T-helper 2 cell treated with Interferon-gamma antibody and Interleukin-4, amounts not matched to agents 5 μg/mL and 100 μg/mL, for 36 hours (primary cell): ENCODE measurements around the gene GRM4.

Source experiments
- DNase-seq: peaks from one replicate; pipeline ENCODE4 v3.0.0; 2021; ENCODE audit warnings: low spot score
- H3K27ac Mint-ChIP-seq: one replicate; pipeline ENCODE4 v1.8.0; 2021; ENCODE audit warnings: mild to moderate bottlenecking, mixed read lengths
- H3K27me3 Mint-ChIP-seq: one replicate; pipeline ENCODE4 v1.8.0; 2021; ENCODE audit warnings: low read depth, mixed read lengths
- H3K36me3 Mint-ChIP-seq: one replicate; pipeline ENCODE4 v1.8.0; 2021; ENCODE audit warnings: low read depth, mixed read lengths
- H3K4me1 Mint-ChIP-seq: one replicate; pipeline ENCODE4 v1.8.0; 2021; ENCODE audit warnings: low read depth, mixed read lengths
- H3K4me3 Mint-ChIP-seq: one replicate; pipeline ENCODE4 v1.8.0; 2022; ENCODE audit warnings: mild to moderate bottlenecking, moderate library complexity, mixed read lengths
- H3K9me3 Mint-ChIP-seq: one replicate; pipeline ENCODE4 v1.8.0; 2021; ENCODE audit warnings: mixed read lengths

Gene GRM4

DNA sequence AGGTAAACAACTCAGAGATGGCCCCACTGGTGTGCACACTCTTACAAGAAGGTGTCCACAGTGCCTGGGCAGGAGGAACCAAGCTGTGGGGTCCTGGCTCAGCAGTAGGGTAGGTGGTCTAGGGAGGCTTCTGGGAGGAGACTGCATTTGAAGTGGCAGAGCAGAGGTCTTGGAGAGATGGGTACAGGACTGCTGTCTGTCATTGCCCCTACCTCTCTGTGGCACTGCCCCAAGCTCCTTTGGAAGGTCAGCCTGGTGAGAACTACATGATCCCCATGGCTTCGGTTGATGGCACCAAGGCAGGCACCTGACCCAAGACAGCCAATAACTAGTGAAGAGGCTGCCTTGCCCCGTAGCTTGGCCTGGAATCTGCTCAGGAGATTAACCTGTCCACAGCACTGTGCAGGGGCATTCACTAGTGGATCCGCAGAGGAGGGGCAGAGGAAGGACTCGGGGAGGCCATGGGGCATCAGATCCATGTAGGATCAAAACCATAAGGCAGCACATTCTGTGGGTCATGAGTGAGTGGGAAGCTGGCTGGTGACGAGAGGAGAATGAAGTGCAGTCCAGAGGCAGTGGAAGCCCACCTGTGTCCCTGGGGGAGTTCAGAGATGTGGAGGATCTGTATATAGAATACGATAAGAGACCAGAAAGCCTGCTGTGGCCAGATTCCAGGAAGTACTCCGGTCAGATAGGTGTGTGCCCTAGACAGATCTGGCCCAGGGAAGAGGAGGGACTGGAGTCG is 162.0 kb downstream of the GRM4 start:
- Mint-ChIP-seq H3K4me1 (peaks cover 2% of the 10 kb centered on the region), H3K4me3 (no peak overlapping the region), H3K36me3 (no peaks in the 10 kb centered on the region), H3K9me3 (no peaks in the 10 kb centered on the region), H3K27ac (no peak overlapping the region), H3K27me3 (peaks cover 3% of the 10 kb centered on the region)
- no peak for DNase-seq

DNA sequence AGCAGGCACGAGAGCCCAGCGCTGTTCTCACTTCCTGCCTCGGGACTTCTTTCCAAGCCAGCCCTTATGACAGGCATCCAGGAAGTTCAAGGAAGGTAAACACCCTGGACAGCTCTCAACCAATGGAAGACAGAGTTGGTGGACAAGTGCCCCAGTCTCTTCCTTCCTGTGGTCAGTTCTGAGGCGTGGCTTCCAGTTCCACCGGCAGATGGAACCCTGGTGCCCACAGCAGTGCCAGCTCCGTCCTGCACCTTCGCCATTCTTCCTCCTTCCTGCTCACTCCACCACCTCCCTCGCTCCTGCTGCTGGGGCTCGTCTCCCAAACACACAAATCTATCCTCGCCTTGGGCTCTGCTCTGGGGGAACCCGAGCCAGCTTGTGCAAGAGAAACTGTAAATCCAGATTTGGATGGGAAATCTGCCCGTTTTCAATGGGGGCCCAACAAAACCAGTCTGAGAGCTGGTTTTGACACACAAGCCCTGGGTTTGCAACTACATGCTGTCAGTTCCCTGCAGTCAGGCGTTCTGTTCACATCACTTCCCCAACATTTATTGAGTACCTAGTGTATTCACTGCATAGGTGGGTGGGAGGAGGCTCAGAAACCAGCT is 162.7 kb downstream of the GRM4 start:
- Mint-ChIP-seq H3K4me1 (peaks cover 2% of the 10 kb centered on the region), H3K9me3 (no peaks in the 10 kb centered on the region), H3K36me3 (no peaks in the 10 kb centered on the region), H3K4me3 (no peak overlapping the region), H3K27ac (no peak overlapping the region), H3K27me3 (peaks cover 3% of the 10 kb centered on the region)
- DNase-seq: no peak

DNA sequence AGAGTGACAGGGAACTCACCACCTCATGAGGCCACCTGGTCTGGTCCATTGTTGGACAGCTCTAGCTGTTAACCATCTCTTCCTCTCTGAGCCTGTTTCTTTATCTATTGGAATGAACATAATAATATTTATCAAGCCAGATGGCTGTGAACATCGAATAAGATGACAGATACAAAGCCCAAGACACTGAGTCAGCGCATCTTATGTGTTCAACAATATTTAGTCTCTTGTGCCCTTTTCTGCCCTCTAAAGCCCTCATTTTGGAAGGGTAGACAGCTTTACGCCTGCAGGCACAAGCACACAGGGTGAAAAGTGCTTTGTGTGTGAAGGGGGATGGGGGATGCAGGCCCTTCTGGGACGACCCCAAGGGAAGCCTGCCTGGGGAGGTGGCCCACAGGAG is 164.0 kb downstream of the GRM4 start:
- no peaks in the 10 kb centered on the region for H3K9me3 Mint-ChIP-seq
- no peak overlapping the region for H3K27ac Mint-ChIP-seq
- H3K4me1 Mint-ChIP-seq: peaks cover 2% of the 10 kb centered on the region
- H3K4me3 Mint-ChIP-seq: no peak overlapping the region
- peaks cover 14% of the 10 kb centered on the region for H3K27me3 Mint-ChIP-seq
- DNase-seq: no peak
- H3K36me3 Mint-ChIP-seq: no peaks in the 10 kb centered on the region

DNA sequence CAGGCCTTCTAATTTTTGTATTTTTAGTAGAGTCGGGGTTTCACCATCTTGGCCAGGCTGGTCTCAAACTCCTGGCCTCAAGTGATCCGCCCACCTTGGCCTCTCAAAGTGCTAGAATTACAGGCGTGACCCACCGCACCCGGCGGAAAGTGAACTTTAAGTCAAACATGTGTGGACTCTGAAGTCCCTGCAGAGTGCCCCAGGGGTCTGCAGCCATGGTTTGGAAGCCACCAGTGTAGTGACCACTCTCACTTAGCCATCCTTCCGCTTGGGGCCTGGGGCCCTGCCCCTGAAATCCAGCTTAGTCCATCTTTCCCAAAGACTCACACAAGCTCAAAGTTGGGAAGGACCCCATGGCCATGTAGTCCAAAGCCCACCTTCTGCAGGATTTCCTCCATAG is 164.5 kb downstream of the GRM4 start:
- DNase-seq: no peak
- Mint-ChIP-seq H3K27ac (no peak overlapping the region), H3K27me3 (peaks cover 18% of the 10 kb centered on the region), H3K4me3 (no peak overlapping the region), H3K4me1 (peaks cover 2% of the 10 kb centered on the region), H3K9me3 (no peaks in the 10 kb centered on the region), H3K36me3 (no peaks in the 10 kb centered on the region)

DNA sequence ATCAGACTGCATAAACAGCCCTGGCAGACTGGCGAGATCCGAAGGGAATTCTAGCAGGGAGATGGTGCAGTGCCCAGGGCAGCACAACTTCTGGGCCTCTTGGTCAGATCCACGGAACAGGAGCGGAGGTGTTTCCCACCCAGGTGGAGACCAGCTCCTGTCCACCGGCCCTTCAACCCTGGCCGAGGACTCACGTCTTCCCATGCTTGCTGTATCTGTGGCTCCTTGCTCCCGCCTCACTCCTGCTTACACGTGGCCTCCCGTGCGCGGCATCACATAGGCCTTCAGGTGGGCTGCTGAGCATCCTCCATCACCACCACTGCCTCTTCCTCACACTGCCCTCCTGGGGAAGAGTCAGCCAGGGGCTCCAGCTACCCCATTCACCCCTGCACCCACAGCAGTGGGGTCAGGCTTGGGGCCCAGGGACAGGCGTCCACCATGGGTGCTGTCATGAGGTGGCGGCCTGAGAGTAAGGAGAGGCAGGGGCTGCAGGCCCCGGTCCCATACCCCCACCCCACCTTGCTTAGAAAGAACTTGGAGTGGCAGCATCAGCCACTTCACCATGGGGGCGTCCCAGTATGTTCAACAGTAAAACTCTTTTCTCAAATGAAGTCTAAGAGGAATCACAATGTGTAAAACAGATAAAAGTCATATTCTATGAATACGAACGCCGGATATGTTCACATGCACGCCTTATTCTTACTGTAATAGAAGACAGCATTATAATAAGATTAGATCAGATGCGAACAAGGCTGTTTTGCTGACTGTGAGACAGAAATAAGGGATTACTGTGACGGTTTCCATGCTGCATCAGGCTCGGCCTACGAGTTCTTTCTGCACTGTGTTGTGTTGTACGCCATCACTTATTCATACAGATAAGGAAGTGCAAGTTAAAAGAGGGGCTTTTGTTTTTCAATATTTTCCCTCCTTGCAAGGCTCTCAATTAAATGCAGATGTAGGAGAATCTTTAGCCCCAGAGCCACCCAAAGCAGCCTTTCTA is 165.4 kb downstream of the GRM4 start:
- no peak overlapping the region for H3K27ac Mint-ChIP-seq
- peaks cover 22% of the 10 kb centered on the region for H3K27me3 Mint-ChIP-seq
- peaks cover 2% of the 10 kb centered on the region for H3K4me1 Mint-ChIP-seq
- H3K36me3 Mint-ChIP-seq: no peaks in the 10 kb centered on the region
- H3K4me3 Mint-ChIP-seq: no peak overlapping the region
- H3K9me3 Mint-ChIP-seq: no peaks in the 10 kb centered on the region
- no peak for DNase-seq

DNA sequence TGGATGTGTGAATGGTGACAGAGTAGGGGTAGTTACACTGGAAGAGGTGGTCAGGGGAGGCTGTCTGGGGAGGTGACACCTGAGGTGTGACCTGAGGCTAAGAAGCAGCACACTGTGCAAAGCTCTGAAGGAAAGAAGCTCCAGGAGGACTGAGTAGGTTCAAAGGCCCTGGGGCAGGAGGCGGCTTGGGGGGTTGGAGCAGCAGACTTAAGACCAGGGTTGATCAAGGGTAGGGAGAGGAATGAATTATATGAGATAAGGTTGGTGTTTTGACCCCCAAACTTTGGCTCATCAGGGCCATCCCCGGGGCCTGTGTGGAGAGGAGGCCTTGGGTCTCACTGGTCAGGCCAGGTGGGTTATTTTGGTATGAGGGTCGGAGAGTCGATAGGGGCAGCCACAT is 166.1 kb downstream of the GRM4 start:
- no peak for DNase-seq
- H3K27ac Mint-ChIP-seq: no peak overlapping the region
- no peak overlapping the region for H3K4me3 Mint-ChIP-seq
- H3K36me3 Mint-ChIP-seq: no peaks in the 10 kb centered on the region
- H3K9me3 Mint-ChIP-seq: no peaks in the 10 kb centered on the region
- H3K4me1 Mint-ChIP-seq: peaks cover 2% of the 10 kb centered on the region
- peaks cover 24% of the 10 kb centered on the region for H3K27me3 Mint-ChIP-seq

DNA sequence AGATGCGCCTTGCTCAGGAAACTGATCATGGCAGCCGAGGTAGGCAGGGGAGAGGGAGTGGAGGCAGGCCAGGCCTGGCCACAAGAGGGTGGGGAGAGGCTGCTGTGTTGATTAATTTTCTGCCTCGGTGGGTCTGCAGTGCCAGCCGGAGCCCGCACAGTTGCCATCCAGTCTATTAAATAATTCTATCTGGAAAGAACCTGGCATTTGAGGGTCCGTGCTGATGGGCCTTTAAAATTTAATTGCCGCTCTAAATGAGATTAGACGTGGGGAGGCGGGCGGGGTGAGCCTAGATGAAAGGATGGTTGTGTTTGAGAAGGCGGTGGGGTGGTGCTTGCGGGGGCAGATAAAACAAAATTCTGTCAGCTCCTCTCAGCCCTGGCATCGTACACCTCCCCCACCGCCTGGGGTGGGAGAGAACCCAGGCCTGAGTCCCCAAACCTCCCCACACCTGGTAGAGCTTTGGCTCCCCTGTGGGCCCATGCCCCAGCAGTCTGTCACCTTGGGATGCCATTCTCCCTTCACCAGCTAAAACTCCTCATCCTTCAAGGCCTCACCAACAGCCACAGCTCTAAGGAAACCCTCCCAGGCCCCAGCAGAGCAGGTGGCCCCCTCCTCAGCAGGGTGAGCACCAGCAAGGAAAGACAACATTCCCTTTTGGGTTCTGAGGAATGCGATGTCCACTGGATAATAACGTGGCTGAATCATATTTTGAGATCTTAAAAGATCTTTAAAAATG is 167.3 kb downstream of the GRM4 start:
- Mint-ChIP-seq H3K4me3 (no peak overlapping the region), H3K27me3 (peaks cover 36% of the 10 kb centered on the region), H3K27ac (no peak overlapping the region), H3K9me3 (no peaks in the 10 kb centered on the region), H3K4me1 (peaks cover 2% of the 10 kb centered on the region), H3K36me3 (no peaks in the 10 kb centered on the region)
- no peak for DNase-seq

DNA sequence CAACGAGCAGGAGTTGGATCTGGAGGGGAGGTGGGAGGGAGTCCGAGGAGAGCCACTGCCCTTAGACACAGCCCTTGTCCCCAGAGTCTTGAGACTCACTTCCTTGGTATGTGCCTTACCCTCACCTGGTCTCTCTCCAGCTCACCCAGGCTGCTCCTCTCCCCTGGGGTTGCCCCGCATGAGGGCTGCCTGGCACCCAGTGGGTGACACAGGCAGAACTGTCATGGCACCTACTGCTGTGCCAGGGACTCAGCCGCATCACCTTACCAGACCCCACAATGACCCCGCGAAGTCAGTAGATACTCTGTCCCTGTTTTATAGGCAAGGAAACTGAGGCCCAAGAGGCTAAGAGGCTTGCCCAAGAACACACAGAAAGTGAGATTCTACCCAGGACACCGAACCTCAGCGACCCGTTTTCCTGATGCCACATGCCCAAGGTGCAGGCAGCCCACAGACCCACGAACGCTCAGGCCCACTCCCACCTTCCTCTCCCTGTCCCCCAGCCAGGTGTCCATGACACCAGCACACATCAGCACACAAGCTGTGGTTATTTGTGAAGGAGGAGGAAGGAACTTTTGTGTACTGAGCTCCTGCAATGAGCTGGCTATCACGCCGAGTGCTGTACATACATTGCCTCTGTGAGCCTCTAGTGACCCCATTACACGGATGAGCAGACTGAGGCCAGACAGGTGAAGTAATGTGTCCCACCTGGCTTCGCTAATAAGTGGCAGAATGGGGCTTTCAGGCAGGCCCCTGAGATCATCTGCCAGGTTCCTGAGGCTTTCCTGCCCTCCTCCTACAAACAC is 168.1 kb downstream of the GRM4 start:
- H3K27me3 Mint-ChIP-seq: peaks cover 39% of the 10 kb centered on the region
- DNase-seq: no peak
- H3K27ac Mint-ChIP-seq: no peak overlapping the region

DNA sequence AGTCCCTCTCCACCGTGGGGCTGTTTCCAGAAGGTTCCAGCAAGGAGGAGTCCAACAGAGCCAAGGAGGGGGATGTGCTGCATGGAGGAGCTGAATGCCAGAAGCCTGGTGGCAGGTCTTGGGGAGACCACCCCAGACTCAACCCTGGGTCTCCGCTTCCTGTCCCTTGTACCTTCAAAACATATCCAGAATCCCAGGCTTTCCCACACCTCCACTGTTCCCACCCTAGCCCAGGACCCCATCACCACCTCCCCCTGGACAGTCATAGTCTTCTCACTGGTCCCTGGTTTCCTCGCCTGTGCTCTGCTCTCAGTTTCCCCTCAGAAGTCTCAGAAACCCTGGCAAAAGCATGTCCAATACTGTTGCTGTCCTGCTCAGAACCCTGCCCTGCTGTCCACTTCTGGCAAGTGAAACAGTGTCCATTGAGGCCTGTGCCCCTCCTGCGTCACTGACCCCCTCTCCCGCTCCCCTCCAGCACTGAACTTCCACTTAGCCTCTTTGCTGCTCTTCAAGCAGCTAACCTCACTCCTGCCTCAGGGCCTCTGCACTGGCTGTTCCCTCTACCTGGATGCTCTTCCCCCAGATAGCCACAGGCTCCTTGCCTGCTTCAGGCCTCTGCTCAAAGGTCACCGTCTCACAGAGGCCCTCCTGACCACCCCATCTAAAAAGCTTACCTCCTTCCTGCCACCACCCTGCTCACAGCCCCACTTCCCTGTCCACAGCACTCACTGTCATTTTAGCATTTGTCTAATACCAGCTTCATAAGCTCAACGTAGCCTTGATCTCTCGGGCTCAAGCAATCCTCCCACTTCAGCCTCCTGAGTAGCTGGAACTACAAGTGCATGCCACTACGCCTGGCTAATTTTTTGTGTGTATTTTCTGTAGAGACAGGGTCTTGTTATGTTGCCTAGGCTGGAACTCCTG is 169.2 kb downstream of the GRM4 start:
- H3K36me3 Mint-ChIP-seq: no peaks in the 10 kb centered on the region
- no peak overlapping the region for H3K27ac Mint-ChIP-seq
- no peaks in the 10 kb centered on the region for H3K4me1 Mint-ChIP-seq
- H3K27me3 Mint-ChIP-seq: peaks cover 46% of the 10 kb centered on the region
- no peak for DNase-seq
- no peaks in the 10 kb centered on the region for H3K9me3 Mint-ChIP-seq
- H3K4me3 Mint-ChIP-seq: no peak overlapping the region

More for the DNA sequence above, 168.1 kb downstream of the GRM4 start:
- H3K9me3 Mint-ChIP-seq: no peaks in the 10 kb centered on the region
- no peaks in the 10 kb centered on the region for H3K4me1 Mint-ChIP-seq
- no peaks in the 10 kb centered on the region for H3K36me3 Mint-ChIP-seq
- no peak overlapping the region for H3K4me3 Mint-ChIP-seq

DNA sequence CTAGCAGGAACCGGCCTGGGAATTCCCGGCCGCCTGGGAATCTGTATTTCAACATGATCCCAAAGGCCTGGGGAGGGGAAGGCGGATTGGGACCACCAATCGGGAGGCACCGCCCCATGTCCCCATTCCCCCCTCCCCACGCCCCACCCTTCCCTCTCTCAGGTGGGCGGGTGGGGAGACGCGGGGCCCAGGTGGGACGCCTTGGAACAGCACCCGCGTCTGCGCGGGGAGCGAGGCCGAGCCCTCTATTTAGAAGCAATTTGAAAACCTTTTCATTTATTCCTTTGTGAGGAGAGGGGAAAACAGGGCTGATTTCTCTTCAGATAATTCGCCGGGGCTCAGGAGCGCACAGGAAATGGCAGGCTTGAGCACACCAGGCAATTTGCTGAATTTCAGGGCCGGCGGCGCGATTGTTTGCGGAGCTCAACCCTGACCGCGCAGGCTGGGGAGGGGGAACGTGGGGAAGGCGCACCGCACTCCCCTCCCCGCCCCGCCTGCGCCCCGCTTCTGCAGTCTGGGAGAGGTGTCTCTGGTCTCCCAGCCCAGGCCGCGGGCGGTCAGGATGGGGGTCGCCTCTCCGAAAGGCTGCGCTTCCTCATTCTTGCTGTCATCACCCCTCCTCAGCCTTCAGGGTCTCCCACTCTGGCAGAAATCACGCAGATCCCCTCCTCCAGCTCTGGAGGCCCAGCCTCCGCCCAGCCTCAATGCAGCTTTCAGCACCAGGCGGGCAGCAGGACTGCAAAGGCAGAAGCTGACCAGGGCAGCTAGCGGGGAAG is 170.0 kb downstream of the GRM4 start:
- H3K27me3 Mint-ChIP-seq: peaks cover 53% of the 10 kb centered on the region
- H3K27ac Mint-ChIP-seq: no peak overlapping the region
- H3K4me3 Mint-ChIP-seq: no peak overlapping the region
- no peak for DNase-seq
- no peaks in the 10 kb centered on the region for H3K36me3 Mint-ChIP-seq
- no peaks in the 10 kb centered on the region for H3K9me3 Mint-ChIP-seq
- H3K4me1 Mint-ChIP-seq: no peaks in the 10 kb centered on the region

DNA sequence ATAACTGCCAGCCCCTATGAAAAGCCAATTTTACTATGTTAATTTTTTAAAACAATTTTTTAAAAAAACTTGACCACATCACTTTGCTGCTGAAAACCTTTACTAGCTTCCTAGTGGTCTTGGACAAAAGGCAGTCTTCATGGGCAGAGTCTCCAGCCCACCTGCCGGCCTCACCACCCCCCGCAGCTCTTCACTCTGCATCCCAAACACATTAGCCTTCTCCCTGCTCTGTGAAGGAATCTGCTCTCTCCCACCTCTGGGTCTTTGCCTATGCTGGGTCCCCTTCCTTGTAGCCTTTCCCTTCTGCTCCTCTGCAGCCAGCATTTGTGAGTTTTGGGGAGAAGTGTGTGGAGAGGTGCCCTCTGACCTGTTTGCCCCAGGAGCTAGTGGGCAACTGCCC is 171.4 kb downstream of the GRM4 start:
- no peak for DNase-seq
- Mint-ChIP-seq H3K27ac (no peak overlapping the region), H3K27me3 (peaks cover 67% of the 10 kb centered on the region), H3K36me3 (no peaks in the 10 kb centered on the region), H3K4me1 (no peaks in the 10 kb centered on the region), H3K4me3 (no peak overlapping the region), H3K9me3 (no peaks in the 10 kb centered on the region)

DNA sequence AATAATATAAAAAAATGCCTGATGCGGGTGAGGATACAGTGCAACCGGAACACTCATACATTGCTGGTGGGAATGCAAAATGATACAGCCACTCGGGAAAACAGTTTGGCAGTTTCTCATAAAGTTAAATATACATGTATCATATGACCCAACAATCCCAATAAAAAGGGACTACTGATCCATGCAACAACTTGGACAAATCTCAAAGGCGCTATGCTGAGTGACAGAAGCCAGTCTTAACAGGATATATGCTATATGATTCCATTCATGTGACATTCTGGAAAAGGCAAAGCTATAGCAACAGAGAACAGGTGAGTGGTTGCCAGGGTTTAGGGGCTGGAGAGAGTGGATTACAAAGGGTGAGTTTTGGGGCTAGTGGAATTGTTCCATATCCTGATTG is 171.9 kb downstream of the GRM4 start:
- no peaks in the 10 kb centered on the region for H3K9me3 Mint-ChIP-seq
- no peak for DNase-seq
- H3K27ac Mint-ChIP-seq: no peak overlapping the region
- no peak overlapping the region for H3K4me3 Mint-ChIP-seq
- no peaks in the 10 kb centered on the region for H3K36me3 Mint-ChIP-seq
- no peaks in the 10 kb centered on the region for H3K4me1 Mint-ChIP-seq
- peaks cover 68% of the 10 kb centered on the region for H3K27me3 Mint-ChIP-seq
